Adipocyte (in vitro differentiated cells): Measurements from ENCODE around the gene NENF.

Experiments
- DNase-seq: peaks from one replicate; pipeline ENCODE4 v3.0.0-alpha.2; 2015; ENCODE audit warnings: low read depth
- H3K27me3 ChIP-seq: replicated peaks from 2 replicates; pipeline ENCODE4 v1.7.0; 2013; ENCODE audit warnings: mild to moderate bottlenecking, low read length, moderate library complexity; ENCODE audit not compliant: control insufficient read depth, insufficient read depth
- H3K36me3 ChIP-seq: 2 replicates; pipeline ENCODE4 v1.7.0; 2013; ENCODE audit warnings: low read length, mild to moderate bottlenecking, moderate library complexity; ENCODE audit not compliant: control insufficient read depth, insufficient read depth, severe bottlenecking
- H3K4me1 ChIP-seq: 2 replicates; pipeline ENCODE4 v1.7.0; 2013; ENCODE audit warnings: mild to moderate bottlenecking, low read length, moderate library complexity; ENCODE audit not compliant: control insufficient read depth, insufficient read depth
- H3K4me3 ChIP-seq: 2 replicates; pipeline ENCODE4 v1.7.0; 2013; ENCODE audit warnings: mild to moderate bottlenecking, low read length, moderate library complexity
- H3K9ac ChIP-seq: 2 replicates; pipeline ENCODE4 v1.7.0; 2013; ENCODE audit warnings: mild to moderate bottlenecking, low read length, moderate library complexity
- H3K9me3 ChIP-seq: 2 replicates; pipeline ENCODE4 v1.7.0; 2013; ENCODE audit warnings: mild to moderate bottlenecking, low read length, moderate library complexity; ENCODE audit not compliant: control insufficient read depth

NENF gene

GRCh38 chr1:212485913-212486618 lies 53.3 kb downstream of the NENF start:
- Histone ChIP-seq H3K4me1 (peaks cover 38% of the 10 kb centered on the region), H3K9ac (no peak overlapping the region), H3K36me3 (no peaks in the 10 kb centered on the region), H3K4me3 (no peak overlapping the region), H3K27me3 (no peaks in the 10 kb centered on the region), H3K9me3 (no peaks in the 10 kb centered on the region)
- DNase-seq = peak; percentile 80

GRCh38 chr1:212486619-212486975 lies 53.9 kb downstream of the NENF start:
- no peaks in the 10 kb centered on the region for H3K9me3 ChIP-seq
- no peak for DNase-seq
- no peaks in the 10 kb centered on the region for H3K27me3 ChIP-seq
- no peaks in the 10 kb centered on the region for H3K36me3 ChIP-seq
- H3K4me1 ChIP-seq = peaks cover 36% of the 10 kb centered on the region
- H3K9ac ChIP-seq = no peak overlapping the region
- no peak overlapping the region for H3K4me3 ChIP-seq

- no peaks in the 10 kb centered on the region for H3K9me3 ChIP-seq
- peaks cover 30% of the 10 kb centered on the region for H3K4me1 ChIP-seq
- no peak overlapping the region for H3K4me3 ChIP-seq
- H3K27me3 ChIP-seq = no peaks in the 10 kb centered on the region
- no peak overlapping the region for H3K9ac ChIP-seq
- no peak for DNase-seq
- no peaks in the 10 kb centered on the region for H3K36me3 ChIP-seq
Measured at GRCh38 chr1:212487286-212487685, 54.6 kb downstream of the NENF start.

- Histone ChIP-seq H3K9me3 (no peaks in the 10 kb centered on the region), H3K4me1 (peaks cover 23% of the 10 kb centered on the region), H3K4me3 (no peak overlapping the region), H3K9ac (no peak overlapping the region), H3K27me3 (no peaks in the 10 kb centered on the region), H3K36me3 (no peaks in the 10 kb centered on the region)
- DNase-seq = no peak
Measured at GRCh38 chr1:212487774-212488435, 55.2 kb downstream of the NENF start.

- Histone ChIP-seq H3K36me3 (no peaks in the 10 kb centered on the region), H3K9ac (no peak overlapping the region), H3K9me3 (no peaks in the 10 kb centered on the region), H3K4me1 (peaks cover 23% of the 10 kb centered on the region), H3K4me3 (peak overlapping the region; percentile 0), H3K27me3 (no peaks in the 10 kb centered on the region)
- peak; percentile 86 for DNase-seq
Measured at GRCh38 chr1:212488436-212489283, 55.9 kb downstream of the NENF start.

- Histone ChIP-seq H3K4me1 (peaks cover 23% of the 10 kb centered on the region), H3K9ac (no peak overlapping the region), H3K9me3 (no peaks in the 10 kb centered on the region), H3K36me3 (no peaks in the 10 kb centered on the region), H3K27me3 (no peaks in the 10 kb centered on the region), H3K4me3 (peak overlapping the region; percentile 0)
- no peak for DNase-seq
Measured at GRCh38 chr1:212489284-212489859, 56.7 kb downstream of the NENF start.

- no peaks in the 10 kb centered on the region for H3K9me3 ChIP-seq
- DNase-seq = no peak
- no peak overlapping the region for H3K4me3 ChIP-seq
Measured at GRCh38 chr1:212490276-212490675, 57.6 kb downstream of the NENF start.

GRCh38 chr1:212491454-212491853 lies 58.7 kb downstream of the NENF start:
- no peak for DNase-seq
- Histone ChIP-seq H3K4me3 (no peak overlapping the region), H3K36me3 (no peaks in the 10 kb centered on the region), H3K4me1 (peaks cover 25% of the 10 kb centered on the region), H3K9ac (no peak overlapping the region), H3K27me3 (no peaks in the 10 kb centered on the region), H3K9me3 (no peaks in the 10 kb centered on the region)

More at GRCh38 chr1:212490276-212490675, 57.6 kb downstream of the NENF start:
- Histone ChIP-seq H3K27me3 (no peaks in the 10 kb centered on the region), H3K9ac (no peak overlapping the region), H3K4me1 (peaks cover 18% of the 10 kb centered on the region), H3K36me3 (no peaks in the 10 kb centered on the region)
